Panc1 (cell line): ENCODE results near the gene ARFGAP1. TPM values are rescaled to one million over a fixed set of nuclear protein-coding genes. Genes with fewer than 3 reads are reported as not detected.

Source experiments
- ATAC-seq: fragments of 200-7000 bp; cut with Tn5 transposase; 2 replicates; pipeline ENCODE4 v1.9.1; 2020; ENCODE audit warnings: mild to moderate bottlenecking, moderate library complexity
- BruUV-seq: library from RNA; stranded (reverse); fragments of 400-500 nt; replicated peaks from 2 replicates; lab custom pipeline; 2021; lab: Mats Ljungman, UMichigan
- CTCF ChIA-PET: fragments of 300-600 bp; sonication (Branson Sonifier 250); formaldehyde crosslinking; loops from one replicate; lab custom pipeline; 2022; ENCODE audit warnings: antibody characterized with exemption; lab: Charles Lee
- POLR2A ChIA-PET: fragments of 300-600 bp; sonication (Branson Sonifier 250); formaldehyde crosslinking; loops from one replicate; lab custom pipeline; 2022; ENCODE audit warnings: antibody characterized with exemption; lab: Charles Lee
- DNase-seq: peaks from one replicate; pipeline ENCODE4 v3.0.0-alpha.2; 2010; ENCODE audit warnings: low read depth, low spot score
- H3K27ac ChIP-seq: 2 replicates; pipeline ENCODE4 v1.5.1; 2011; ENCODE audit warnings: mild to moderate bottlenecking, low read length, inconsistent platforms
- H3K27me3 ChIP-seq: fragments of 200-500 bp; sonication (Bioruptor generic); 2 replicates; pipeline ENCODE4 v1.6.0; 2014; ENCODE audit warnings: low read length, inconsistent platforms; ENCODE audit not compliant: control insufficient read depth, insufficient read depth
- H3K36me3 ChIP-seq: fragments of 200-500 bp; sonication (Bioruptor generic); 2 replicates; pipeline ENCODE4 v1.5.1; 2014; ENCODE audit warnings: inconsistent platforms, mild to moderate bottlenecking, low read length, moderate library complexity; ENCODE audit not compliant: control insufficient read depth, insufficient read depth
- H3K4me1 ChIP-seq: 2 replicates; pipeline ENCODE4 v1.5.1; 2011; ENCODE audit warnings: inconsistent platforms, mild to moderate bottlenecking, low read length, moderate library complexity; ENCODE audit not compliant: control insufficient read depth, insufficient read depth
- H3K4me3 ChIP-seq, 2 experiments: 2 replicates each; pipeline ENCODE4 v1.5.1; 2011 to 2012; ENCODE audit warnings: low read depth in 2 of 2, low read length in 2 of 2, mild to moderate bottlenecking in 2 of 2, inconsistent platforms in 1 of 2, moderate library complexity in 1 of 2
- H3K9me3 ChIP-seq: fragments of 200-500 bp; sonication (Bioruptor generic); 2 replicates; pipeline ENCODE4 v1.5.1; 2014; ENCODE audit warnings: low read depth, mild to moderate bottlenecking, inconsistent platforms, low read length, moderate library complexity; ENCODE audit not compliant: control insufficient read depth, insufficient read depth
- POLR2AphosphoS5 ChIP-seq: IDR thresholded peaks from 2 replicates; pipeline ENCODE4 v1.6.1; 2012; ENCODE audit warnings: mild to moderate bottlenecking, low read depth, low read length, moderate library complexity
- SIN3A ChIP-seq: IDR thresholded peaks from 2 replicates; pipeline ENCODE4 v1.6.1; 2012; ENCODE audit warnings: low read depth, mild to moderate bottlenecking, low read length, moderate library complexity, borderline replicate concordance; ENCODE audit not compliant: insufficient read depth
- TCF7L2 ChIP-seq: IDR thresholded peaks from 2 replicates; pipeline ENCODE4 v1.6.1; 2011; ENCODE audit warnings: mild to moderate bottlenecking, low read depth, low read length, inconsistent platforms
- in situ Hi-C: cut with HindIII; loops from 2 replicates; pipeline ENCODE4 v1.10.0; 2016; ENCODE audit warnings: low sequenced_read_pairs, low pct_unique_long_range_greater_than_20kb
- intact Hi-C: fragments of 100-400 bp; cut with micrococcal nuclease; formaldehyde crosslinking; loops from one replicate; pipeline ENCODE4 v1.10.0; 2022; ENCODE audit not compliant: unreplicated experiment
- total RNA-seq: library from RNA; stranded (reverse); gene quantifications from one replicate; pipeline ENCODE4 v1.2.1, GENCODE V29; 2021; ENCODE audit not compliant: unreplicated experiment
- TF ChIP-seq, protein P1 (sequence below), 2 experiments: IDR thresholded peaks; 2 replicates each; pipeline ENCODE4 v1.6.1; 2011 to 2012; ENCODE audit warnings: low read depth in 2 of 2, control low read depth in 1 of 2, low read length in 1 of 2, mild to moderate bottlenecking in 1 of 2, moderate library complexity in 1 of 2; ENCODE audit not compliant: insufficient read depth in 1 of 2
- TF ChIP-seq, protein P2 (sequence below): fragments of 450-650 bp; IDR thresholded peaks from 2 replicates; pipeline ENCODE4 v1.5.1; 2017; ENCODE audit warnings: mild to moderate bottlenecking

Gene ARFGAP1
- total RNA-seq, 1 experiment from 2014 or later, result 110 TPM

DNA sequence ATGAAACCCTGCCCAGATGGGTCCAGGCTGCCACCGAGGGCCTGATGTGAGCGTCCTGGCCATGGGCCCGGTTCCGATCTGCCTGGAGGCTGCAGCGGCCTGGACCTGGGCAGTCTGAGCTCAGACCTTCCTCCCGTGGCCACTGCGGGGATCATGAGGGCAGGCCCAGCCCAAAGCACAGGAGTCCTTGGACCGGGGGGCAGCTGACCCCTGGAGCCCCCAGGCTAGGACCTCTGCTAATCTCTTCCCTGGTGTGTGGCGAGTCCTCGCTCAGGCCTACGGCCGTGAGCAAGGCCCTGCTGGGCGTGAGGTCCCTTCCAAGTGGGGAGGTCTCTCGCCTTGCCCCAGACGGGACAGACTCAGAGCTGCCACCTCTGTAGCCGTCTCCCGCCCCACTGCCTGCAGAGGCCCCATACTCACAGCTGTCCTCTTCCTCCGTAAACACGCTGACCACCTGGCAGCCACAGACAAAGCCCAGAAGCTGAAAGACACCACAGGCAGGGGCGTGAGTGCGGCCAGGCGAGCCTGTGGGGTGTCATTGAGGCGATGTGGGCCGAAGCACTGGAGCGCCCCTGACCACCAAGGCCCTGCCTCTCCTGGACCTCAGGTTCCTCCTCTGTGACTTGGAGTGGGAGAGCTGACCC, 28.9 kb upstream of the ARFGAP1 start:
- BruUV-seq, result no TSS peak
- in situ Hi-C loops (no loop called here), intact Hi-C loops (no loop called here)
- ATAC-seq (no peak), DNase-seq (no peak)
- H3K27me3 ChIP-seq, result no peaks in the 10 kb centered on the region
- no peaks in the 10 kb centered on the region for H3K9me3 ChIP-seq
- TF ChIP-seq, protein P1, sequence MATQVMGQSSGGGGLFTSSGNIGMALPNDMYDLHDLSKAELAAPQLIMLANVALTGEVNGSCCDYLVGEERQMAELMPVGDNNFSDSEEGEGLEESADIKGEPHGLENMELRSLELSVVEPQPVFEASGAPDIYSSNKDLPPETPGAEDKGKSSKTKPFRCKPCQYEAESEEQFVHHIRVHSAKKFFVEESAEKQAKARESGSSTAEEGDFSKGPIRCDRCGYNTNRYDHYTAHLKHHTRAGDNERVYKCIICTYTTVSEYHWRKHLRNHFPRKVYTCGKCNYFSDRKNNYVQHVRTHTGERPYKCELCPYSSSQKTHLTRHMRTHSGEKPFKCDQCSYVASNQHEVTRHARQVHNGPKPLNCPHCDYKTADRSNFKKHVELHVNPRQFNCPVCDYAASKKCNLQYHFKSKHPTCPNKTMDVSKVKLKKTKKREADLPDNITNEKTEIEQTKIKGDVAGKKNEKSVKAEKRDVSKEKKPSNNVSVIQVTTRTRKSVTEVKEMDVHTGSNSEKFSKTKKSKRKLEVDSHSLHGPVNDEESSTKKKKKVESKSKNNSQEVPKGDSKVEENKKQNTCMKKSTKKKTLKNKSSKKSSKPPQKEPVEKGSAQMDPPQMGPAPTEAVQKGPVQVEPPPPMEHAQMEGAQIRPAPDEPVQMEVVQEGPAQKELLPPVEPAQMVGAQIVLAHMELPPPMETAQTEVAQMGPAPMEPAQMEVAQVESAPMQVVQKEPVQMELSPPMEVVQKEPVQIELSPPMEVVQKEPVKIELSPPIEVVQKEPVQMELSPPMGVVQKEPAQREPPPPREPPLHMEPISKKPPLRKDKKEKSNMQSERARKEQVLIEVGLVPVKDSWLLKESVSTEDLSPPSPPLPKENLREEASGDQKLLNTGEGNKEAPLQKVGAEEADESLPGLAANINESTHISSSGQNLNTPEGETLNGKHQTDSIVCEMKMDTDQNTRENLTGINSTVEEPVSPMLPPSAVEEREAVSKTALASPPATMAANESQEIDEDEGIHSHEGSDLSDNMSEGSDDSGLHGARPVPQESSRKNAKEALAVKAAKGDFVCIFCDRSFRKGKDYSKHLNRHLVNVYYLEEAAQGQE (IDR thresholded peaks at IDR 0.05; ENCODE audit: insufficient read depth in 1 of 2, low read depth in 2 of 2, low read length in 1 of 2), result no peak
- TF ChIP-seq POLR2AphosphoS5 (no peak), SIN3A (no peak), TCF7L2 (no peak)
- TF ChIP-seq, protein P2, sequence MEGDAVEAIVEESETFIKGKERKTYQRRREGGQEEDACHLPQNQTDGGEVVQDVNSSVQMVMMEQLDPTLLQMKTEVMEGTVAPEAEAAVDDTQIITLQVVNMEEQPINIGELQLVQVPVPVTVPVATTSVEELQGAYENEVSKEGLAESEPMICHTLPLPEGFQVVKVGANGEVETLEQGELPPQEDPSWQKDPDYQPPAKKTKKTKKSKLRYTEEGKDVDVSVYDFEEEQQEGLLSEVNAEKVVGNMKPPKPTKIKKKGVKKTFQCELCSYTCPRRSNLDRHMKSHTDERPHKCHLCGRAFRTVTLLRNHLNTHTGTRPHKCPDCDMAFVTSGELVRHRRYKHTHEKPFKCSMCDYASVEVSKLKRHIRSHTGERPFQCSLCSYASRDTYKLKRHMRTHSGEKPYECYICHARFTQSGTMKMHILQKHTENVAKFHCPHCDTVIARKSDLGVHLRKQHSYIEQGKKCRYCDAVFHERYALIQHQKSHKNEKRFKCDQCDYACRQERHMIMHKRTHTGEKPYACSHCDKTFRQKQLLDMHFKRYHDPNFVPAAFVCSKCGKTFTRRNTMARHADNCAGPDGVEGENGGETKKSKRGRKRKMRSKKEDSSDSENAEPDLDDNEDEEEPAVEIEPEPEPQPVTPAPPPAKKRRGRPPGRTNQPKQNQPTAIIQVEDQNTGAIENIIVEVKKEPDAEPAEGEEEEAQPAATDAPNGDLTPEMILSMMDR, result no peak
- peaks cover 13% of the 10 kb centered on the region for H3K4me1 ChIP-seq
- ChIA-PET POLR2A (no interaction called here), CTCF (interaction anchor here (1.2 to 1.4 kb wide), 2 partner anchors 9 to 20 kb away, joined by 4 to 5 read pairs; no protein-coding TSS in a partner anchor)
- no peak overlapping the region for H3K4me3 ChIP-seq
- H3K27ac ChIP-seq, result no peak overlapping the region
- no peaks in the 10 kb centered on the region for H3K36me3 ChIP-seq

DNA sequence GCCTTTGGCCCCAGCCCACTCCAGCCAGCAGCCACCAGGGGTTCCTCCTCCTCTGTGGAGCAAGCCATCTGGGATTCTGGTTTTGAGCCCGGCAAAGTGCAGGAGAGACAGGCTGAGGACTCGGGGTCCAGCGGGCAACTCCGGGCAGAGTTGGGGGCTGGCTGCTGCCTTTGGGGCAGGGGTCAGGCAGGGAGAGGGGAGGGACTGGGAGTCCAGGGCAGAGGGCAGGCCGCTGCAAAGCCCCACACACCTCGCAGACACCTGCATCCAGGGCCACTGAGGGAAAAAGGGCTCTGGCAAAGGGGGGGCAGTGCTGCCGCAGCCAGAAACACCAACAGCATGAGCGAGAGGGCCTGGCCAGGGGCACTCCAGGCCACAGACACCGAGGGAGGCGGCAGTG, 28.1 kb upstream of the ARFGAP1 start:
- Histone ChIP-seq H3K4me3 (no peak overlapping the region), H3K4me1 (peaks cover 20% of the 10 kb centered on the region), H3K27me3 (no peaks in the 10 kb centered on the region), H3K27ac (no peak overlapping the region), H3K36me3 (no peaks in the 10 kb centered on the region), H3K9me3 (no peaks in the 10 kb centered on the region)
- TF ChIP-seq, protein P2, result no peak
- TF ChIP-seq, protein P1 (IDR thresholded peaks at IDR 0.05; ENCODE audit: insufficient read depth in 1 of 2, low read depth in 2 of 2, low read length in 1 of 2), result no peak
- TF ChIP-seq POLR2AphosphoS5 (no peak), SIN3A (no peak), TCF7L2 (no peak)
- no peak for ATAC-seq
- DNase-seq, result no peak
- intact Hi-C loops, result no loop called here
- ChIA-PET CTCF (interaction anchor here (0.7 to 1.4 kb wide), 3 partner anchors 20 to 24 kb away, joined by 3 to 5 read pairs (median 3); no protein-coding TSS in a partner anchor), POLR2A (no interaction called here)
- in situ Hi-C loops, result no loop called here
- BruUV-seq, result no TSS peak
